LNCaP clone FGC (cell line): ENCODE data around the gene TACC3.

Source experiments
- DNase-seq: peaks from one replicate; pipeline ENCODE4 v3.0.0-alpha.2; 2011; ENCODE audit warnings: low read depth
- H3K4me3 ChIP-seq: 2 replicates; pipeline ENCODE4 v1.5.1; 2011; ENCODE audit warnings: mild to moderate bottlenecking, low read depth, low read length, control low read depth
- CTCF ChIP-seq: IDR thresholded peaks from 2 replicates; pipeline ENCODE4 v1.5.1; 2012; ENCODE audit warnings: mild to moderate bottlenecking; ENCODE audit not compliant: control insufficient read depth, insufficient read depth; ENCODE audit errors: extremely low read depth

Gene TACC3

DNA sequence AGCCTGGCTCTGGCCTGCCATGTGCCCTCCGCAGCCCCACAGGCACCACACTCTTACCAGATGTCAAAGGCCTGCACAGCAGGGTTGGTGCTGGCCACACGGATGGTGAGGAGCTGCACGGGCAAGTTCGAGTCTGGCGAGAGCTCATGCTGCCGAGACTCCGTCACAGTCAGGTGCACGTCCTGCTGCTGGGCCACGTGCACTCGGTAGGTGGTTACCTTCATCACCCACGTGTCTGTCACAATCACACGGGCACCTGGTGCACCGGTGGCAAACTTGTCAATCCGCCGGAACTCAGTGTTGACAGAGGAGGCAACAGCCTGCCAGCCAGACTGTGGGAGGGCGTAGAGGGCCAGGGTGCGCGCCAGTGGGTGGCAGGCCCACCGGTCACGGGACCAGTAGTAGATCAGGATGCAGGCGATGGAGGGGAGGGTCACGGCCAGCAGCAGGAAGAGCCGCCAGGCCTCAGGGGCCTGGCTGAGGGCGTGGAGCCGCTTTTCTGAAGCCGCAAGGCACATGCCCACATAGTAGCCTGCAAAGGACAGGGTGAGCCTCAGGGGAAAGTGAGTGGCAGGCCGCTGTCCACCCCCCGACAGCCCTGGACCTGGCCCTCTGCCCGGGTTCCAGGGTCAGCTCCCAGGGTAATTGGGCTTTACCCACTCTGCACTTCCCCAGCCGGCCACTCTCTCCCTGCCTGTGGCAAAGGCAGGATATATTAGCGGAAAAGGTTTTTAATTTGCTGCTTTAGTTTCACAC lies 3.0 kb upstream of the TACC3 start:
- no peak for TF ChIP-seq CTCF
- peak overlapping the region; percentile 18 for H3K4me3 ChIP-seq
- DNase-seq: peak; percentile 93

DNA sequence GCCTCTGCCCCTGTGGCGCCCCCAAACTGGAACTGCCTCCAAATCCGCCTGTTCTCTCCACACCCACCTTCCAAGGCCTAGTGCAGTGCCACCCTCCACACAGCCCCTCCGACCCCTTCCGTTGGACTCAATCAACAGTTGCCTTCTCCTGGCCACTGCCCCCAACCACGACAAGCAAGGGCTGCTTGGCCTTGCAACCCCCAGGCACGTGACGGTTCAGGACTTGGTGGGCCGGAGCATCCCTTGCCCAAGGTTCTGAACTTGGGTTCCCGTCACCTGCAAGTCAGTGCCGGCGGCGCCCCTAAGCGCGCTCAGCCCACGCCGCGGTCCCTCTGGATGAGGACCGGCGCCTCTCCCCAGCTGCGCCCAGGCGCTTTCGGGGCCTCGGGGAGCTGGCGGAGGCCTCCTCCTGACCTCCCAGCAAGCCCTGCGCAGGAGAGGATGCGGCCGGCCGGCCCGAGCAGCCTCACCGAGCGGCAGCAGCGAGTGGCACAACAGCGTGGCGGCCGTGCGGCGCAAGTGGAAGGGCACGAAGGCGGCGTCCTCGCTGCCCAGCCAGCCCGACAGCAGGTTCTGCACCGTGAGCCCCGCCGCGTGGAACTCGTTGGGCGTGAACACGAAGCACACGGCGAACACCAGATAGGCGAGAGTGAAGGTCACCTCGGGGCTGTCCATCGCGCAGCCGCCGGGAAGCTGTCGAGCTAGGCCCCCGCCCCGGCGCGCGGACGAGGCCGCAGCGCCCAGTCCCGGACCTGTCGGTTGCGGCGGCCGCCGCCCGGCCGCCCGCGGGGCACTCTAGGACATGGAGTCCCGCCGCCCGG lies 948 bp upstream of the TACC3 start:
- H3K4me3 ChIP-seq: peak overlapping the region; percentile 94
- TF ChIP-seq CTCF: no peak
- DNase-seq: no peak

GRCh38 chr4:1721666-1722550 lies 587 bp downstream of the TACC3 start:
- no peak for DNase-seq
- no peak for TF ChIP-seq CTCF
- H3K4me3 ChIP-seq: peak overlapping the region; percentile 94

DNA sequence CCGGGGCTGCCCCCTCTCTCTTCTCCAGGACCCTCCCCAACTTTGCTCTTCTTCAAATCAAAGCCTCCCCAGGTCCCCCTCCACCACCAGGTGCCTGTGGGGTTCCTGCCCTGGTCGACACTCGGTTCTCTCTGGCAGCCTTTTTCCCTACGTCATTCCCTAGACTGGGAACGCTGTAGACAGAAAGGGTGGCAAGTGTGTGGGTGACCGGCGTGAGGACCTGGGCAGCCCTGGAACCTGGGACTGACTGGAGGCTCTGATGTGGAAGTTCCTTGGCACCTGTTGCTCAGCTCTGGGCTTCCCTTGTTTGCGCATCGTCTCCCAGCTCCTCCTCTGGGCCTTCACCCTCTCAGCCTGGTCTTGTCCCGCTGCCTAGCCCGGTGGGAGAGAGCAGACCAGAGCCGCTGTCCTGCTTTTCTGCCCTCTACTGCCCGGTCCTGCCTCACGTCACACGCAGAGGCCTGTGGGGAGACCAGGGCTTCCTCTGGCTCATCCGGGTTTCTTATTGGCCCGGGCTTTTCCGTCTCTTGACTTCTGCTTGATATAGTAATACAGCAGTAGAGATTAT lies 1.3 kb downstream of the TACC3 start:
- peak overlapping the region; percentile 94 for H3K4me3 ChIP-seq
- no peak for DNase-seq
- TF ChIP-seq CTCF: 0 out of 2 replicates have a peak, but pooled peaks have one; percentile 15

DNA sequence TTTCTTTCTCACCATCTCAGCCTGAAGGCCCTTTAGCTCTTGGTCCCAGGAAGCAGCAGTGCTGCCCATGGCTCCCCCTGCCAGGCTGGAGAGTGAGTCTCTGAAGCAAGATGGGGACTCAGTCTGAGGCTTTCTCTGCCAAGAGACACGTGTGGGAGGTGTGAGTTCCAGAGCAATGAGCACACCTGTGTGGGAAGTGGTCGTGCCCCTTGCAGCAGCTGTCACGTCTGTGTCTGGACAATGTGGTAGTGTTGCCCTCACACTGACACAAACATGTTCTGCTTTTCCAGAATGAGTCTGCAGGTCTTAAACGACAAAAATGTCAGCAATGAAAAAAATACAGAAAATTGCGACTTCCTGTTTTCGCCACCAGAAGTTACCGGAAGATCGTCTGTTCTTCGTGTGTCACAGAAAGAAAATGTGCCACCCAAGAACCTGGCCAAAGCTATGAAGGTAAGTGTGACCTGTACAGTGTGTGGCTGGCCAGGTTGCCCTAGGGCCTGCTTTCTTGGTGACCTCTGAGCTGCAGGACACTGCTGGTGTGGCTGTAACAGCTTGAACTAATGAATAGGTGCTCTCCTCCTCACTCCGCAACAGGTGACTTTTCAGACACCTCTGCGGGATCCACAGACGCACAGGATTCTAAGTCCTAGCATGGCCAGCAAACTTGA lies 1.9 kb downstream of the TACC3 start:
- no peak for TF ChIP-seq CTCF
- no peak for DNase-seq
- H3K4me3 ChIP-seq: peak overlapping the region; percentile 94

GRCh38 chr4:1725521-1725920 lies 4.2 kb downstream of the TACC3 start:
- H3K4me3 ChIP-seq: no peak overlapping the region
- no peak for TF ChIP-seq CTCF
- DNase-seq: no peak
